H1 (cell line): ENCODE measurements around the gene CA10. TPM values are rescaled to one million over a fixed set of nuclear protein-coding genes. Genes with fewer than 3 reads are reported as not detected.

Experiments used
- CTCF ChIA-PET: fragments of 300-600 bp; sonication (Branson Sonifier 250); formaldehyde crosslinking; loops from one replicate; lab custom pipeline; 2021; ENCODE audit not compliant: partially characterized antibody; lab: Charles Lee
- POLR2A ChIA-PET: fragments of 300-600 bp; sonication (Branson Sonifier 250); formaldehyde crosslinking; loops from one replicate; lab custom pipeline; 2021; ENCODE audit warnings: inconsistent platforms; ENCODE audit not compliant: partially characterized antibody; lab: Charles Lee
- DNase-seq, 2 experiments: peaks; one replicate each; pipeline versions ENCODE4 v3.0.0 to v3.0.0-alpha.2; 2010 to 2022; ENCODE audit warnings: low spot score in 2 of 2, low read depth in 1 of 2, mixed read lengths in 1 of 2
- FAIRE-seq: peaks from 2 replicates; lab custom pipeline; 2011; peaks lifted over from hg19 to GRCh38; lab: Jason Lieb, UNC
- H2AFZ ChIP-seq: 2 replicates; pipeline ENCODE4 v1.8.1; 2012; ENCODE audit warnings: low read length, inconsistent platforms
- H2AK5ac ChIP-seq: 2 replicates; pipeline ENCODE4 v1.6.1; 2013; ENCODE audit warnings: low read depth, low read length
- H2BK120ac ChIP-seq: replicated peaks from 2 replicates; pipeline ENCODE3; 2013; ENCODE audit warnings: low read depth, low read length, inconsistent platforms
- H2BK12ac ChIP-seq: 2 replicates; pipeline ENCODE4 v1.6.1; 2013; ENCODE audit warnings: low read depth, low read length
- H2BK15ac ChIP-seq: 2 replicates; pipeline ENCODE4 v1.6.1; 2013; ENCODE audit warnings: low read length
- H2BK20ac ChIP-seq: 2 replicates; pipeline ENCODE4 v1.6.1; 2013; ENCODE audit warnings: low read length
- H2BK5ac ChIP-seq: 2 replicates; pipeline ENCODE4 v1.6.1; 2013; ENCODE audit warnings: low read depth, low read length
- H3K14ac ChIP-seq: 2 replicates; pipeline ENCODE4 v1.6.1; 2013; ENCODE audit warnings: inconsistent platforms; ENCODE audit not compliant: insufficient read length
- H3K18ac ChIP-seq: 2 replicates; pipeline ENCODE4 v1.6.1; 2013; ENCODE audit warnings: low read length; ENCODE audit errors: extremely low read depth
- H3K23ac ChIP-seq: 2 replicates; pipeline ENCODE4 v1.6.1; 2013; ENCODE audit warnings: inconsistent platforms; ENCODE audit not compliant: insufficient read length
- H3K23me2 ChIP-seq: 2 replicates; pipeline ENCODE4 v1.6.1; 2013; ENCODE audit warnings: low read depth, low read length
- H3K27ac ChIP-seq: 2 replicates; pipeline ENCODE4 v1.6.1; 2011; ENCODE audit warnings: low read depth, low read length, inconsistent platforms
- H3K27me3 ChIP-seq, 4 experiments: replicated peaks in 1 of 4; 1 replicate in 1 of 4; 2 replicates in 3 of 4; pipeline versions ENCODE4 v1.6.1 to v1.8.1; 2011 to 2013; ENCODE audit warnings: low read length in 3 of 4, mild to moderate bottlenecking in 3 of 4, inconsistent platforms in 2 of 4, mixed read lengths in 2 of 4, moderate library complexity in 1 of 4; ENCODE audit not compliant: control insufficient read depth in 3 of 4, insufficient read depth in 3 of 4; ENCODE audit errors: extremely low read depth in 1 of 4
- H3K36me3 ChIP-seq, 4 experiments: 2 replicates each; pipeline versions ENCODE4 v1.6.1 to v1.8.1; 2011 to 2013; ENCODE audit warnings: mild to moderate bottlenecking in 4 of 4, low read length in 3 of 4, moderate library complexity in 2 of 4, control low read depth in 1 of 4, inconsistent platforms in 1 of 4; ENCODE audit not compliant: insufficient read depth in 4 of 4, control insufficient read depth in 2 of 4
- H3K4ac ChIP-seq: replicated peaks from 2 replicates; pipeline ENCODE3; 2013; ENCODE audit warnings: low read length, low read depth, mixed read lengths, inconsistent platforms; ENCODE audit not compliant: insufficient read length
- H3K4me1 ChIP-seq, 4 experiments: replicated peaks in 1 of 4; 1 replicate in 1 of 4; 2 replicates in 3 of 4; pipeline versions ENCODE4 v1.6.1 to v1.8.1; 2011 to 2013; ENCODE audit warnings: low read length in 3 of 4, inconsistent platforms in 2 of 4, mixed read lengths in 1 of 4; ENCODE audit not compliant: insufficient read depth in 4 of 4, control insufficient read depth in 3 of 4
- H3K4me2 ChIP-seq, 2 experiments: 2 replicates each; pipeline versions ENCODE4 v1.6.1 to v1.8.1; 2011 to 2013; ENCODE audit warnings: low read depth in 2 of 2, low read length in 2 of 2, control low read depth in 1 of 2, inconsistent platforms in 1 of 2, mild to moderate bottlenecking in 1 of 2; ENCODE audit not compliant: insufficient read depth in 1 of 2
- H3K4me3 ChIP-seq, 4 experiments: fragments of 200-600, 300-600 bp in 1 of 4; sonication (generic), shearing (Covaris generic), sonication (Bioruptor Twin) in 1 of 4; 2 replicates each; pipeline versions ENCODE4 v1.5.1 to v1.8.1; 2011 to 2016; ENCODE audit warnings: low read length in 4 of 4, low read depth in 3 of 4, control low read depth in 2 of 4, inconsistent platforms in 2 of 4, mild to moderate bottlenecking in 2 of 4, mixed read lengths in 1 of 4, moderate library complexity in 1 of 4; ENCODE audit not compliant: insufficient read depth in 2 of 4; ENCODE audit errors: extremely low read depth in 1 of 4
- H3K56ac ChIP-seq: replicated peaks from 2 replicates; pipeline ENCODE3; 2013; ENCODE audit warnings: low read depth, mild to moderate bottlenecking, mixed read lengths, low read length, inconsistent platforms; ENCODE audit not compliant: insufficient read length
- H3K79me1 ChIP-seq: 2 replicates; pipeline ENCODE4 v1.6.1; 2013; ENCODE audit warnings: low read depth, low read length, control low read depth
- H3K79me2 ChIP-seq, 2 experiments: 2 replicates each; pipeline versions ENCODE4 v1.6.1 to v1.8.1; 2012 to 2013; ENCODE audit warnings: low read length in 2 of 2, mild to moderate bottlenecking in 2 of 2, inconsistent platforms in 1 of 2; ENCODE audit not compliant: insufficient read depth in 2 of 2, control insufficient read depth in 1 of 2
- H3K9ac ChIP-seq, 4 experiments: replicated peaks in 1 of 4; 1 replicate in 1 of 4; 2 replicates in 3 of 4; pipeline versions ENCODE4 v1.6.1 to v1.8.1; 2011 to 2013; ENCODE audit warnings: low read depth in 3 of 4, low read length in 3 of 4, control low read depth in 2 of 4, mild to moderate bottlenecking in 2 of 4, moderate library complexity in 2 of 4, inconsistent platforms in 1 of 4; ENCODE audit errors: extremely low read depth in 1 of 4
- H3K9me3 ChIP-seq, 2 experiments: 2 replicates each; pipeline versions ENCODE4 v1.6.1 to v1.8.1; 2012 to 2013; ENCODE audit warnings: mild to moderate bottlenecking in 2 of 2, moderate library complexity in 2 of 2, control low read depth in 1 of 2, inconsistent platforms in 1 of 2, low read depth in 1 of 2, low read length in 1 of 2, mixed read lengths in 1 of 2; ENCODE audit not compliant: insufficient read depth in 2 of 2
- H4K20me1 ChIP-seq, 2 experiments: replicated peaks in 1 of 2; 2 replicates each; pipeline versions ENCODE3 to v1.8.1; 2011 to 2013; ENCODE audit warnings: inconsistent platforms in 2 of 2, low read length in 2 of 2, mild to moderate bottlenecking in 1 of 2; ENCODE audit not compliant: insufficient read depth in 2 of 2, control insufficient read depth in 1 of 2
- H4K5ac ChIP-seq: 2 replicates; pipeline ENCODE4 v1.6.1; 2013; ENCODE audit warnings: low read length, low read depth, mixed read lengths, inconsistent platforms; ENCODE audit not compliant: insufficient read length
- H4K8ac ChIP-seq: 2 replicates; pipeline ENCODE4 v1.8.0; 2013; ENCODE audit warnings: mild to moderate bottlenecking, moderate library complexity, low read length, inconsistent platforms; ENCODE audit not compliant: insufficient read depth; ENCODE audit errors: extremely low read depth
- H4K91ac ChIP-seq: replicated peaks from 2 replicates; pipeline ENCODE3; 2013; ENCODE audit warnings: low read length, mixed read lengths, inconsistent platforms; ENCODE audit not compliant: insufficient read length
- CEBPB ChIP-seq: IDR thresholded peaks from 2 replicates; pipeline ENCODE4 v1.6.1; 2012; ENCODE audit warnings: low read depth, low read length
- EGR1 ChIP-seq: IDR thresholded peaks from 2 replicates; pipeline ENCODE4 v1.6.1; 2011; ENCODE audit warnings: low read depth, low read length, borderline replicate concordance
- GABPA ChIP-seq: IDR thresholded peaks from 2 replicates; pipeline ENCODE4 v1.6.1; 2011; ENCODE audit warnings: mild to moderate bottlenecking, low read length, moderate library complexity, borderline replicate concordance; ENCODE audit not compliant: insufficient read depth
- GTF2F1 ChIP-seq: IDR thresholded peaks from 2 replicates; pipeline ENCODE4 v1.6.1; 2012; ENCODE audit warnings: low read depth, low read length, improper control_type of control experiment, borderline replicate concordance
- JUN ChIP-seq: IDR thresholded peaks from 2 replicates; pipeline ENCODE4 v1.6.1; 2011; ENCODE audit warnings: low read depth, mild to moderate bottlenecking, improper control_type of control experiment, low read length
- KDM1A ChIP-seq: fragments of 200-600, 300-600 bp; sonication (generic); IDR thresholded peaks from 2 replicates; pipeline ENCODE4 v1.7.1; 2016; ENCODE audit warnings: mild to moderate bottlenecking, low read length, borderline replicate concordance
- MAFK ChIP-seq: IDR thresholded peaks from 2 replicates; pipeline ENCODE4 v1.6.1; 2012; ENCODE audit warnings: low read depth, mild to moderate bottlenecking, improper control_type of control experiment, low read length
- POLR2A ChIP-seq, 2 experiments: IDR thresholded peaks; 1 replicate in 1 of 2; 2 replicates in 1 of 2; pipeline ENCODE4 v1.6.1; 2011; ENCODE audit warnings: low read depth in 2 of 2, low read length in 2 of 2, mild to moderate bottlenecking in 2 of 2; ENCODE audit errors: control extremely low read depth in 1 of 2
- RBBP5 ChIP-seq: IDR thresholded peaks from 2 replicates; pipeline ENCODE4 v1.7.1; 2012; ENCODE audit warnings: low read depth, mild to moderate bottlenecking, inconsistent platforms, low read length, moderate library complexity, borderline replicate concordance
- RNF2 ChIP-seq: fragments of 200-900, 300-1000 bp; sonication (generic); IDR thresholded peaks from 2 replicates; pipeline ENCODE4 v1.7.1; 2016; ENCODE audit warnings: borderline replicate concordance, low read depth, mild to moderate bottlenecking, antibody characterized with exemption, low read length; ENCODE audit not compliant: poor library complexity, severe bottlenecking; ENCODE audit errors: missing control alignments
- RXRA ChIP-seq: IDR thresholded peaks from 2 replicates; pipeline ENCODE4 v1.6.1; 2011; ENCODE audit warnings: low read depth, mild to moderate bottlenecking, low read length, moderate library complexity; ENCODE audit not compliant: insufficient read depth
- SP4 ChIP-seq: IDR thresholded peaks from 2 replicates; pipeline ENCODE4 v1.6.1; 2012; ENCODE audit warnings: low read length, inconsistent platforms
- SUZ12 ChIP-seq: fragments of 200-600 bp; sonication (generic); IDR thresholded peaks from 2 replicates; pipeline ENCODE4 v1.6.1; 2012; ENCODE audit warnings: mild to moderate bottlenecking, inconsistent platforms, low read length, moderate library complexity, mixed read lengths
- TAF7 ChIP-seq: optimal IDR thresholded peaks from 2 replicates; pipeline ENCODE3; 2011; ENCODE audit warnings: low read depth, mild to moderate bottlenecking, inconsistent platforms, low read length, moderate library complexity, borderline replicate concordance
- WGBS, 2 experiments: shearing (Covaris generic) in 1 of 2; methylation state at CpG; one replicate each; pipeline versions ENCODE4 v1.1.6 to v1.1.7; 2013 to 2015; ENCODE audit warnings: low lambda C conversion rate in 2 of 2, mixed read lengths in 2 of 2, inconsistent platforms in 1 of 2, low coverage in 1 of 2, missing lambda C conversion rate in 1 of 2; ENCODE audit not compliant: insufficient replicate concordance in 2 of 2, insufficient coverage in 1 of 2, insufficient read length in 1 of 2; ENCODE audit errors: extremely low coverage in 1 of 2, missing lambda C conversion rate in 1 of 2; 5-methylcytosine and 5-hydroxymethylcytosine counted together
- polyA plus RNA-seq, 7 experiments: library from polyadenylated mRNA; depleted of rRNA in 3 of 7; stranded (reverse) in 5 of 7; unstranded in 2 of 7; fragments of >200 nt in 5 of 7; fragments of 200-250 nt in 2 of 7; gene quantifications; 1 replicate in 5 of 7; 2 replicates in 1 of 7; 4 replicates in 1 of 7; pipeline versions ENCODE4 v1.2.1 to v1.2.3, GENCODE V29; 2011 to 2013; ENCODE audit warnings: missing spikeins in 2 of 7, mixed read lengths in 2 of 7
- total RNA-seq: library from RNA; stranded (reverse); fragmentation: NEBNext Ultra II Directional; extraction: Animal tissue kit (Norgen Biotek cat#: 25700); gene quantifications from 2 replicates; pipeline ENCODE4 v1.2.1, GENCODE V29; 2021

The CA10 gene
- total and polyA plus RNA-seq, 2 of the 8 experiments (the other 6 are each of a cell fraction or from before 2014, with no cell fraction given), result 0.60 to 0.63 TPM

GRCh38 chr17:51797150-51797549 is 361.4 kb downstream of the CA10 start:
- no peak overlapping the region for H3K9ac ChIP-seq

More at GRCh38 chr17:51797150-51797549, 361.4 kb downstream of the CA10 start:
- H3K14ac ChIP-seq, result no peak overlapping the region
- no peaks in the 10 kb centered on the region for H3K23me2 ChIP-seq
- H4K5ac ChIP-seq, result no peak overlapping the region
- H3K4me1 ChIP-seq, result no peaks in the 10 kb centered on the region
- no peaks in the 10 kb centered on the region for H3K9me3 ChIP-seq
- no peaks in the 10 kb centered on the region for H3K79me1 ChIP-seq
- no peak overlapping the region for H3K4me2 ChIP-seq
- ChIA-PET CTCF (interaction anchor here (0.6 kb wide), 1 partner anchor 65 kb away, joined by 4 read pairs; no protein-coding TSS in a partner anchor), POLR2A (no interaction called here)
- H2BK15ac ChIP-seq, result no peak overlapping the region
- H3K79me2 ChIP-seq, result no peaks in the 10 kb centered on the region
- H2BK5ac ChIP-seq, result no peak overlapping the region
- H3K27me3 ChIP-seq, result no peaks in the 10 kb centered on the region
- H3K4ac ChIP-seq, result no peak overlapping the region
- no peak overlapping the region for H3K27ac ChIP-seq
- H4K91ac ChIP-seq, result no peak overlapping the region
- no peak overlapping the region for H2BK12ac ChIP-seq
- H3K18ac ChIP-seq, result no peak overlapping the region
- 95% methylated on average over 12 of the region's 14 CpGs; no CpG with 5 or more reads in 1 of the 2 experiments for WGBS, 2 experiments
- no peak overlapping the region for H3K23ac ChIP-seq
- no peaks in the 10 kb centered on the region for H4K20me1 ChIP-seq
- DNase-seq (no peak), FAIRE-seq (no peak)
- no peak overlapping the region; the same call in 1 of the 2 replicates for H4K8ac ChIP-seq
- TF ChIP-seq RBBP5, result no peak
- TF ChIP-seq TAF7, result no peak
- TF ChIP-seq SP4, result no peak
- TF ChIP-seq EGR1, result no peak
- no peak for TF ChIP-seq RNF2
- no peak for TF ChIP-seq KDM1A
- TF ChIP-seq GABPA, result no peak
- TF ChIP-seq RXRA, result no peak
- TF ChIP-seq SUZ12, result no peak
- TF ChIP-seq GTF2F1, result no peak
- no peak for TF ChIP-seq JUN
- TF ChIP-seq MAFK, result no peak
- TF ChIP-seq CEBPB, result no peak
- TF ChIP-seq POLR2A (IDR thresholded peaks at IDR 0.05; ENCODE audit: control extremely low read depth in 1 of 2, low read depth in 2 of 2, low read length in 2 of 2), result no peak
- no peak overlapping the region for H3K56ac ChIP-seq
- no peaks in the 10 kb centered on the region for H3K36me3 ChIP-seq
- H2BK120ac ChIP-seq, result no peak overlapping the region
- H2AFZ ChIP-seq, result no peak overlapping the region
- no peak overlapping the region for H2AK5ac ChIP-seq
- H2BK20ac ChIP-seq, result no peak overlapping the region
- no peak overlapping the region for H3K4me3 ChIP-seq
